NT2/D1 (cell line): ENCODE results near the gene EPN1.

Experiments used
- DNase-seq: peaks from one replicate; pipeline ENCODE4 v3.0.0-alpha.2; 2011; ENCODE audit warnings: low read depth, low spot score
- H3K27me3 ChIP-seq: 2 replicates; pipeline ENCODE4 v1.6.0; 2011; ENCODE audit warnings: mild to moderate bottlenecking; ENCODE audit not compliant: insufficient read length, insufficient read depth
- H3K36me3 ChIP-seq: 2 replicates; pipeline ENCODE4 v1.6.1; 2011; ENCODE audit warnings: mild to moderate bottlenecking, low read length, mixed read lengths; ENCODE audit not compliant: insufficient read depth, insufficient read length
- H3K4me1 ChIP-seq: 2 replicates; pipeline ENCODE4 v1.5.1; 2011; ENCODE audit not compliant: insufficient read depth, insufficient read length
- H3K4me3 ChIP-seq: 2 replicates; pipeline ENCODE4 v1.5.1; 2011; ENCODE audit warnings: low read depth; ENCODE audit not compliant: insufficient read length
- H3K9ac ChIP-seq: 2 replicates; pipeline ENCODE4 v1.6.0; 2011; ENCODE audit warnings: low read depth; ENCODE audit not compliant: insufficient read length
- H3K9me3 ChIP-seq: 2 replicates; pipeline ENCODE4 v1.5.1; 2011; ENCODE audit warnings: mild to moderate bottlenecking, low read length; ENCODE audit not compliant: insufficient read depth
- SUZ12 ChIP-seq: IDR thresholded peaks from 2 replicates; pipeline ENCODE4 v1.6.1; 2011; ENCODE audit not compliant: insufficient read length, insufficient read depth; ENCODE audit errors: extremely low read depth
- YY1 ChIP-seq: IDR thresholded peaks from 2 replicates; pipeline ENCODE4 v1.6.1; 2011; ENCODE audit not compliant: insufficient read length, insufficient read depth
- ZNF274 ChIP-seq: IDR thresholded peaks from 2 replicates; pipeline ENCODE4 v1.6.1; 2011; ENCODE audit warnings: mild to moderate bottlenecking, low read depth, low read length

Gene EPN1

GRCh38 chr19:55643003-55643886 lies 31.8 kb upstream of the EPN1 start, which contains the start of gene ZNF581:
TSS of gene ZNF581 (plus strand) at chr19:55643649. CDS start at chr19:55644572, 923 bp downstream.
- Histone ChIP-seq H3K27me3 (no peaks in the 10 kb centered on the region), H3K4me3 (peak within 1 kb of the TSS; percentile 72), H3K9me3 (no peaks in the 10 kb centered on the region), H3K4me1 (peaks cover 14% of the 10 kb centered on the region), H3K36me3 (peaks cover 25% of the 10 kb centered on the region), H3K9ac (peak within 1 kb of the TSS; percentile 94)
- TF ChIP-seq SUZ12 (no peak), YY1 (no peak), ZNF274 (no peak)
- no peak for DNase-seq

GRCh38 chr19:55643887-55644176 lies 31.2 kb upstream of the EPN1 start:
- Histone ChIP-seq H3K9ac (peak overlapping the region; percentile 94), H3K4me1 (peaks cover 14% of the 10 kb centered on the region)
- no peak for DNase-seq

GRCh38 chr19:55644191-55644833 lies 30.7 kb upstream of the EPN1 start:
- TF ChIP-seq YY1 (no peak), ZNF274 (no peak), SUZ12 (no peak)
- Histone ChIP-seq H3K36me3 (peaks cover 22% of the 10 kb centered on the region), H3K4me1 (peaks cover 14% of the 10 kb centered on the region), H3K4me3 (peak overlapping the region; percentile 72), H3K27me3 (no peaks in the 10 kb centered on the region), H3K9me3 (no peaks in the 10 kb centered on the region), H3K9ac (peak overlapping the region; percentile 94)
- DNase-seq: no peak

More at GRCh38 chr19:55643887-55644176, 31.2 kb upstream of the EPN1 start:
- Histone ChIP-seq H3K9me3 (no peaks in the 10 kb centered on the region), H3K27me3 (no peaks in the 10 kb centered on the region), H3K36me3 (peaks cover 25% of the 10 kb centered on the region), H3K4me3 (peak overlapping the region; percentile 72)
- TF ChIP-seq ZNF274: no peak
- TF ChIP-seq SUZ12: no peak
- no peak for TF ChIP-seq YY1

GRCh38 chr19:55644842-55645511 lies 30.0 kb upstream of the EPN1 start:
- Histone ChIP-seq H3K4me1 (peaks cover 13% of the 10 kb centered on the region), H3K27me3 (no peaks in the 10 kb centered on the region), H3K9ac (peak overlapping the region; percentile 94), H3K4me3 (peak overlapping the region; percentile 72), H3K36me3 (peaks cover 26% of the 10 kb centered on the region), H3K9me3 (no peaks in the 10 kb centered on the region)
- TF ChIP-seq SUZ12 (no peak), ZNF274 (no peak), YY1 (no peak)
- DNase-seq: no peak

- Histone ChIP-seq H3K27me3 (no peaks in the 10 kb centered on the region), H3K4me3 (no peak overlapping the region), H3K36me3 (peaks cover 26% of the 10 kb centered on the region), H3K9ac (peak overlapping the region; percentile 94), H3K9me3 (no peaks in the 10 kb centered on the region), H3K4me1 (peaks cover 8% of the 10 kb centered on the region)
- TF ChIP-seq ZNF274 (no peak), YY1 (no peak), SUZ12 (no peak)
- DNase-seq: no peak
These were observed 29.5 kb upstream of the EPN1 start for GRCh38 chr19:55645512-55645881.

GRCh38 chr19:55646889-55647731 lies 27.9 kb upstream of the EPN1 start:
- H3K9me3 ChIP-seq: no peaks in the 10 kb centered on the region
- TF ChIP-seq ZNF274 (no peak), SUZ12 (no peak), YY1 (no peak)
- no peak for DNase-seq
- peaks cover 8% of the 10 kb centered on the region for H3K4me1 ChIP-seq
- peaks cover 29% of the 10 kb centered on the region for H3K36me3 ChIP-seq
- no peaks in the 10 kb centered on the region for H3K27me3 ChIP-seq
- peak overlapping the region; percentile 95 for H3K9ac ChIP-seq
- H3K4me3 ChIP-seq: peak overlapping the region; percentile 71
